ENCODE results near the gene FARSB. TPM values are rescaled to one million over a fixed set of nuclear protein-coding genes. Genes with fewer than 3 reads are reported as not detected.
"Not testable (repeated sequence)": the region's sequence is repeated elsewhere in the genome, so short reads cannot be mapped to it uniquely, and the experiment has no call there.

FARSB gene
- 8.2 and 9.6 TPM in 2 replicates for total RNA-seq

DNA sequence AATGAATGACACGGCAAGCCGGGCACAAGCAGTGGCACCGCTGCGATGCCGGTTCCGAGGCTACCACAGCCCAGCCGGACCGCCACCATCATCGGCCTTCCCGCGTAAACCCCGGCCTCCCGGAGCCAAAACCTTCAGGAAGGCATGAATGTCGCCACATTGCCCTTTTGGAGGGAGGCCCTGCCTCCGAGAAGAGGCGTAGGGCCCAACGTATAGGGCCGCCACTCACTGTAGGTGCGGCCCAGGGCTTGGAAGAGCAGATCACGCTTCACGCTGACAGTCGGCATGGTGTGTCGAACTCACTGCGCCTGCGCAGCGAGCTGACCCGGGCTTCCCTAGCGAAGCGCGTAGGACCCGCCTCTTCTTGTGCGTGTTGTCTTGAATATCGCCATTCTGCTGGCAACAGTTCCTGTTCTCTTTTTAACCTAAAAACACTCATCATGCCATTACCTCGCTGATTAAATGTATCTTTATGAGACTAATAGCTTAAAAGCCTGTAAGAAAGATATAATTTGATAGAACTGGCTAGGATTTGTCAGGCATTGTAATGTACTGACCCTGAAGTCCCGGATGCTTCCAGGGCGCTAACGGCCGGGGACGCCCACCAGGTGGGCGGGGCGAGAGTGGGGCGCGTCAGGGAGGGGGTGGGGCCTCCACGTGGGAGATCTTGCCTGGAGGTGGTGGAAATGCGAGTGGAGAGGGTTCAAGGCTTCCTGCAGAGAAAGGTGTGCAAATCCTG, at the start of gene FARSB:
TSS of gene FARSB (minus strand) at position 306 of the 739 bp plus-strand sequence. CDS start at position 287, 19 bp downstream.
- DNase-seq (ENCODE audit: low read depth in 2 of 2) = peak; percentile 95 to 96

DNA sequence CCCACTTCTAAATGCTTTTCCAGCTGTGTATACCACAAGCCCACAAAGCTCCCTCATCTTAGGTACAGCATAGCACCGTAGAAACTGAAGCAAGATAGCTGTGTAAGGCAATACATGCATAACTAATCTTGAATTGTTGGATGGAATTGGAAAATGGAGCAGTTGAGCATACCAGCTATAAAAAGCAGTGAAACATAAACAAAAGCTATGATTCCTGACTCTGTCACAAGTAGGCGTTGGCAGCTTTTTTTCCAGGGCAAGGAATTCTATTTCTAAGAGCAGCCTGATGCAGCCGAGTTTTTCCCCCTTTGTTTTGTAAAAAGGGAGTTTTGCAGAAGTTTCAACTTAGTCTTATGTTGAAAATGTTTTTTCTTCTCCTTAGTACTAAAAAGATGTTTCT, 48.0 kb upstream of the FARSB start:
- no peak for DNase-seq (ENCODE audit: low read depth in 2 of 2)

- no peak for DNase-seq (ENCODE audit: low read depth in 2 of 2)
Measured at GRCh38 chr2:222703091-222703490, 47.2 kb upstream of the FARSB start.

- no peak for DNase-seq (ENCODE audit: low read depth in 2 of 2)
Measured at GRCh38 chr2:222701721-222702131, 45.8 kb upstream of the FARSB start.

- DNase-seq (ENCODE audit: low read depth in 2 of 2) = no peak
Measured at GRCh38 chr2:222701233-222701632, 45.3 kb upstream of the FARSB start.

DNA sequence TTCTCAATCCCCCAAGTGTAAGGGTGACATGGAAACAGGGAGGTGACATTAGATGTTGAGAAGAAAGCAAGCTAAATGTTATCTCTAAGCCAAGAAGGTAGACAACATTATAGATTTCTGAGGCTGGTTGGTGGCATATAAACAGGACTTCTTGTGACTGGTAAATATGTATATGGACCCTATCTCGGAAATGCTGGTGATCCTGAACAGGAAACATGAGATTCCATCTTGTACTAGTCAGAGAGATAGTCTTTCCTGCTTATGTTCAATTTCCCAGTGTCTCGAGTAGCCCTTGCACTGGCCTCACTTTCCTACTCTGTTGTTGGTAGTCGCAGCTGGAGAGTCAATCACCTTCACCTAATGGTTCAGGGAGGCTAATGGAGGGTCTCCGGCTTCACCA, 42.4 kb upstream of the FARSB start:
- DNase-seq (ENCODE audit: low read depth in 2 of 2) = peak in 1 of 2 donors; percentile 39

- DNase-seq (ENCODE audit: low read depth in 2 of 2) = peak in 1 of 2 donors; percentile 37
Measured at GRCh38 chr2:222693837-222694236, 37.9 kb upstream of the FARSB start.

- DNase-seq (ENCODE audit: low read depth in 2 of 2) = not testable (repeated sequence)
Measured at GRCh38 chr2:222693413-222693812, 37.5 kb upstream of the FARSB start.

DNA sequence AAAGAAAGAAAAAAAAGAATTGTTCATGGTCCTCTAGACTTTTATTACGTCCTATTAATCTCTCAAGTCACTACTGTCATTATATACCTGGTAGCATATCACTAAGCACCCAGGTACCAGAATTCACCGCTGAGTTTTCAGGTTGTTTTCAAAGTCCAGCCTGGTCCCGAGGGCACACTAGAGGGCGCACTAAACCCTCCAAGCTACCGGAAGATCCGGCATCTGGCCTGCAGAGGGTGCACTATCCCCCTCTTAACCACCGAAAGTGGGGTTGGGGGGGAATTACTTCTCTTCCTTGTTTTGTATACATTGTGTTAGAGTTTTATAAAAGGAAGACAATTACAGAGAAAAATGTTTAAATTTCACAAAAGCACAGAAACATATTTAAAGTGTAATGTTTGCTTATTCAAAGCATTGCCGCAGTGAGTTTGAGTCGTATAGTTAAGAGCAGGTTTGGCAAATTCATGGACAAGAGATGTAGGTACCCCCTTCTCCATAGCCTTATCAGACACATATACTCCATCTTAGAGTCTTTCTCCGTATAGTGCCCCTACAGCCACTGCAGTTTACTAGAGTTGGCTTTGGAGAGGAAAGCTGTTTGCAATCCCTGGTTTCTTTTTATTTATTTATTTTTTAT, 34.8 kb upstream of the FARSB start:
- peak; percentile 37 to 73 for DNase-seq (ENCODE audit: low read depth in 2 of 2)

GRCh38 chr2:222689322-222689721, 33.4 kb upstream of the FARSB start:
- no peak for DNase-seq (ENCODE audit: low read depth in 2 of 2)

DNA sequence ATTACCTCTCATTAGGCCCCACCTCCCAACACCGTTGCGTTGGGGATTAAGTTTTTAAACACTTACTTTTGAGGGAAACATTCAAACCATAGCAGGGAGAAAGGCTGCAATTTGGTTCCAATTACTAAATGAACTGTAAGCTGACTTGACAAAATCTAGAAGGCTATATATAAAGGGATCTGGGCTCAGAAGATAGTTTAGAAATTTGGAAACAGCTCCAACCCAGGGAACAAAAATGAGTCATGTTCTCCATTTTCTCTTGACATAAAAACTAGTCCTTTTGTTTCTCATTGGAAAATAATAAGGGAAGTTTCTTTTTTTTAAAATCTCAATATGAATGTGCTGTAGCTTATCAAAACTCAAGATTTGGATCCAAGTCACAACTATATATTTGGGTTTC, 33.0 kb upstream of the FARSB start:
- DNase-seq (ENCODE audit: low read depth in 2 of 2) = no peak

DNA sequence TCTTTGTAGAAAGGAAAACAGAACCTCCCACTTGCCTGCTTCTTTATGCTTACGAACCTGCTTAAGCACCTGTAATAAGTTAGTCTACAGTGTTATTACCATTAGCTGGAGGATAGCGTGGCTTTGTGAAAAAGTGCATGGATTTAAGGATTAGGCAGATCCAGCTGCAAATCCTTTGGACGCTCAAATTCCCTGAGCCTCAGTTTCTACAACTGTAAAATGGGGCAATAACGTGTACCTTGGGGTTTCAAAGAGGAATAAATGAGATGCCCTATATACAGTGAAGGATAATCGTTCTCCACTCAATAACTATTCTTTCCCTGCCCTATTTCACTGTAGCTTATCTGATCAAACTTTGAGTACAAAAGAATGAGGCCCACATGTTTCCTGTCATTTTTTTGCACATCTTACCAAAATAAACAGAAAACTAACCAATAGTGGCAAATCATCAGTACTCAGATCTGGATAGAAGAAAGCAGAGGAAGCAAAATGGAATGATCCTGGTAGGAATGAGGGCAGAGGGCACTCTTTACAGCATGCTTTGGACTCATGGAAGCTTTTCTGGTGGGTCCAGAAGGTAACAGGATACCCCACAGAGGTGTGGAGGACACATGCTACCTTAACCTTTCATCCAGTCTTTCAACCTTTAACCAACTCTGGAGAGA, 30.3 kb upstream of the FARSB start:
- peak in 1 of 2 donors; percentile 47 for DNase-seq (ENCODE audit: low read depth in 2 of 2)

- no peak for DNase-seq (ENCODE audit: low read depth in 2 of 2)
Measured at GRCh38 chr2:222683805-222684204, 27.9 kb upstream of the FARSB start.

- no peak for DNase-seq (ENCODE audit: low read depth in 2 of 2)
Measured at GRCh38 chr2:222677981-222678380, 22.1 kb upstream of the FARSB start.

DNA sequence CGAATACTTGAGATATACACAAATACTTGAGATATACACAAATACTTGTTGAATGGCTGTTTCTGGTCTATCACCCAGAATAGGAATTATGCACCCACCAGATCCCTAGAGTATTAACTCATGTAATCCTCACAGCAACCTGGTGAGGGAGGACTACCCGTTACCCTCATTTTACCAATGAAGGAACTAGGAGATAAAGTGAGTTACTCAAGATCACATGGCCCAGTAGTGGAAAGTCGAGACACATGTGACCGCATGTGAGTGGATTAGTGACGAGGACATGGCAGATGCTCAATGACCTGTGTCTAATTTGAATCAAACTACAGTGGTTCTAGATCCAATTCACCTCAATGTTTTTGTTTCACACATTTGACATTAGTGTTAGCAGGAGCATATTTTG, 18.0 kb upstream of the FARSB start:
- no peak for DNase-seq (ENCODE audit: low read depth in 2 of 2)

- no peak for DNase-seq (ENCODE audit: low read depth in 2 of 2)
Measured at GRCh38 chr2:222673273-222673672, 17.4 kb upstream of the FARSB start.

GRCh38 chr2:222672068-222672401, 16.1 kb upstream of the FARSB start:
- no peak for DNase-seq (ENCODE audit: low read depth in 2 of 2)

DNA sequence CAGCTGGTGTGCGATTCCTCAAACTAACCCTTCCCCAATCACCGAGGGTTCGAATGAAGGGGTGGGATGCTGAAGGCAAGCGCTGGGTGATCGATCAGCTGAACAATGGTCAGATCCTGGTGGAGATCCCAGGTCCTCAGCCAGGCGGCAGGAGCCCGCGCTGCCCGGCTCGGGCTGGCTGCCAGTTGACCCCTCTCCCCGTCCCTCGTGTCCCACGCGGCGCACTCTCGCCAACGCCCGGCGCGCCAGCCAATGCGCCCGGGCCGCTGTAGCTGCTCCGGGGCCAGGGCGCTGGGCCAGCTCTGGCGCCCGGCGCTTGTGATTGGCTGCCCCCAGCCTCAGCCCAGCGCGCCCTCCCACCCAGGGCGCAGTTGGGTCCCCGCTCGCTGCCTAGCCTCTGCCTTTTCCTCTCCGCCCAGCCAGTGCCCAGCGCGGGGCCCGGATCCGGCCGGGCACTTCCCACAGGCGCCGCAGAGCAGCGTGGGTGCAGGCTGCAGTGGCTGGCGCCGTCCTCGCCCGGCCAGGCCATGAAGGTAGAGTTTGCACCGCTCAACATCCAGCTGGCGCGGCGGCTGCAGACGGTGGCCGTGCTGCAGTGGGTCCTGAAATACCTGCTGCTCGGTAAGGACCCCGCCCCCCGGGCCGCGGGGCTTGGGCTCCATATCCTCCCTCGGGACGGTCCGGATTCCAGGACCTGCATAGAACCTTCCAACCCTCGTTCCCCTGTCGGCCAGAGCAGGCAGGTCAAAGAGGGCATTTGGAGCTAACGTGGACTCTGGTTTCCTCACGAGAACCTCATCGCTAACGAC, 15.6 kb upstream of the FARSB start, which contains the start of gene MOGAT1:
TSS of gene MOGAT1 (plus strand) at position 400 of the 809 bp plus-strand sequence. CDS start at position 528, 128 bp downstream.
- DNase-seq (ENCODE audit: low read depth in 2 of 2) = peak in 1 of 2 donors; percentile 23

- DNase-seq (ENCODE audit: low read depth in 2 of 2) = no peak
Measured at GRCh38 chr2:222670191-222671038, 14.5 kb upstream of the FARSB start.

- no peak for DNase-seq (ENCODE audit: low read depth in 2 of 2)
Measured at GRCh38 chr2:222669353-222669752, 13.5 kb upstream of the FARSB start.
